Activated CD8-positive, alpha-beta memory T cell treated with anti-CD3 and anti-CD28 coated beads for 24 hours (primary cell): ENCODE results near the gene CLIP4.

ENCODE experiments used
- DNase-seq: peaks from one replicate; pipeline ENCODE4 v3.0.0-alpha.2; 2020

CLIP4 gene

DNA sequence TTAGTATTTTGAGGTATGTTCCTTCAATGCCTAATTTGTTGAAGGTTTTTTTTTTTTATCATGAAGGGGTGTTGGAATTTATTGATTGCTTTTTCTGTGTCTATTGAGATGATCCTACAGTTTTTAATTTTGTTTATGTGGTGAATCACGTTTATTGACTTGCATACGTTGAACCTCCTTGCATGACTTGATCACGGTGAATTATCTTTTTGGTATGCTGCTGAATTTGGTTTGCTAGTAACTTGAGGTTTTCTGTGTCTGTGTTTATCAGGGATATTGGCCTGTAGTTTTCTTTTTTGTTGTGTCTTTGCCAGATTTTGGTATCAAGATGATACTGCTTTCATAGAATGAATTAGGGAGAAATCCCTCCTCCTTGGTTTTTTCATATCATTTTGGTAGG, 23.9 kb downstream of the CLIP4 start:
- DNase-seq: no peak

DNA sequence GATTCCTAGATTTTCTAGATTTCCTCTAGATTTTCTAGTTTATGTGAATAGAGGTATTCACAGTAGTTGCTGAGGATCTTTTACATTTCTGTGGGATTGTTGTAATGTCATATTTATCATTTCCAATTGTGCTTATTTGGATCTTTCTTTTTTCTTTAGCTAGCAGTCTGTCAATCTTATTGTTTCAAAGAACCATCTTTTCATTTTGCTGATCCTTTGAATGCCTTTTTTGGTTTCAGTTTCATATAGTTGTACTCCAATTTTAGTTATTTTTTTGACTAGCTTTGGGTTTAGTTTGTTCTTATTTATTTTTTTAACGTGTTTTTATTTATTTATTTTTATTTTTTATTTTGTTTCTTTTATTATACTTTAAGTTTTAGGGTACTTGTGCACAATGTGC, 24.5 kb downstream of the CLIP4 start:
- no peak for DNase-seq

DNA sequence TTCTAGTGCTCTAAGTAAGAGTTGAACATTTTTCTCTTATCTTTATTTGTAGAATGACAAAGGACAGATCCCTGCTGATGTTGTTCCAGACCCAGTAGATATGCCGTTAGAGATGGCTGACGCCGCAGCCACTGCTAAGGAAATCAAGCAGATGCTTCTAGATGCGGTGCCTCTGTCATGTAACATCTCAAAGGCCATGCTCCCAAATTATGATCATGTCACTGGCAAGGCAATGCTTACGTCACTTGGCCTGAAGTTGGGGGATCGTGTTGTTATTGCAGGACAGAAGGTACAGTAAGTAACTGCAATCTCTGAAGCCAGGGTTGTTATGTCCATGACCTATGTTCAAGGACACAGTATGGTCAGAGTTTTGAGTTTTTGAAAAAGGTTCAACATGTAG, 28.4 kb downstream of the CLIP4 start:
- DNase-seq: no peak

DNA sequence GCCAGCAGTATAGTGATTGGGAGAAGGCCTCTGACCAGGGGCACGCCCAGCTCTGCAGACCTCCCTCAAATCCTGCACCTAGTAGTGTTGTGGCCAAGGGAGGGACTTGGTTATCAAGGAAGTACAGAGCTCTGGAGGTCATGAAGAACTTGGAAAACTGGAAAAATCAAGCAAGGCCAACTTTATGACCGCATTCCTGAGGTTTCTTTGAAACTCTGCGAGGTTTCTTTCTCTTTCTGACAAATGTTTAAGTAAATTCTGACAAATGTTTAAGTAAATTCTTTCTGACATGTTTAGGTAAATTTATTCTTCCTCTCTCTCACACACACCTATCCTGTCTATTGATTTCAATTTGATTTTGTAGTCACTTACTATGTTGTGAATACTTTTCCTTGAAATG, 31.0 kb downstream of the CLIP4 start:
- no peak for DNase-seq

DNA sequence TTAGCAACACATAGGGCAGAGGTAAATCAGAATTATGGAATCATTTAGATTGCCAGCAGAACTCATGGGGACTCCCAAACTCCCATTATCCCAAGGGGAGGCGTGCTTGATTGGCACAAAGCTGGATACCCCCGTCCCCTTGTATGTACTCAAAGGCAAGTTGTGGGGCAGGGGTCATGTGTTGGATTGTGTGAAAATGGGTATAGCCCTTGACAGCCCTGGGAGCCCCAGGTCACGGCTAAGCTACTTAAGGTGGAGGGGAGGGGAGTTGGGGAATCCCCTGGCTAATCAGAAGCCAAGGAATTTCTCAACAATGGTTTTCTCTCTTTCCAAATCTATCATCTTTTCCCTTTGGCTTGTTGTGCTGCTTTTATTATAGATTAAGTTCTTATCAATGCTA, 32.7 kb downstream of the CLIP4 start:
- no peak for DNase-seq

DNA sequence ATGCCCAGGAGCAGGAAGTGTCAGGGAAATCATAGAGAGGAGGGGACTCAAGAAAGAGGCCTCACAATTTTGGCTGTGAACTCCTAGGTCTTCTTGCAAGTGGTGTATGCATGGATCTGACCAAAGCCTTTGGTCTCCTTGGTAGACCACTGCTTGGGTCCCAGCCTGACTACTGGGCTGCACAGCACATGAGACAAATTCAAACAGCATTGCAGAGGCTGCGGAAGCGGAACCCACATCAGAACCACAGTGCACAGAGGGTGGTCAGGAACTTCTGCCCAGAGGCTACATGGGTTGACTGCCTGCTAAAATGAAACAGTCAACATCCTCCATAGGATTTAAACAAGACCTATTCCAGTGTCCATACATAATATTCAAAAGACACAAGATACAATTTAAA, 39.4 kb downstream of the CLIP4 start:
- no peak for DNase-seq

DNA sequence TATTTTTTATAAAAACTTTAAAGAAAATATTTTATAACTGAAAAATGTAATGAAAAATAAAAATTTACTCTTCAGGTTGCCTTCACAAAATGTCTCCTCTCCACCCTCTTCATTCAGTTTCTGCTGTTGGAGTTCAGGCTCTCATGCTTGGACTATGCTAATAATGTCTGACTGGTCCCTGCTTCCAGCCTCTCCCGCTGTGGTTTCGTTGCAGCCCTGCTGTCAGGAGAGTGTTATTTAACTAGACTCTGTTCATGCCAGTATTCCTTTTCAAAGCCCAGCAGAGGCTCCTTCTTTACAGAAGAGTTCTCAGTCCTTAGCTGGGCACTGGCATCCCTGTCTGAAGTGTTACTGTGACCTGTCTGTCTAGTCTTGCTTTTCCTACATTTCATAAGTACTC, 40.4 kb downstream of the CLIP4 start:
- no peak for DNase-seq

DNA sequence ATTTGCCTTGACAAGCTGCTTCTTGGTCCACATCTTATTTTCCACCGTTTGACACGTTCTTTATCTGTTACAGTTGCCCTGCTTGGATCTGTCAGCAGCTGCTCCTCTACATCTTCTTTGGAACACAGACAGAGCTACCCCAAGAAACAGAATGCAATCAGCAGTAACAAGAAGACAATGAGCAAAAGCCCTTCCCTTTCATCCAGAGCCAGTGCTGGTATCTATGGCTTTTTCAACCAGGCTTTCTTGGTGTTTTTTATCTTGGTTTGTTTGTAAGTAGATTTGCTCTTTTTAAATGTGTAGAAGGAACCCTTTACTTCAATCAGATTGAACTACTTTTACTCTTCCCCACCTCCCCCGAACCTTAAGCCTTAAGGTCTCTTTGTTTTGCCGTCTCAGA, 41.9 kb downstream of the CLIP4 start:
- DNase-seq: no peak

DNA sequence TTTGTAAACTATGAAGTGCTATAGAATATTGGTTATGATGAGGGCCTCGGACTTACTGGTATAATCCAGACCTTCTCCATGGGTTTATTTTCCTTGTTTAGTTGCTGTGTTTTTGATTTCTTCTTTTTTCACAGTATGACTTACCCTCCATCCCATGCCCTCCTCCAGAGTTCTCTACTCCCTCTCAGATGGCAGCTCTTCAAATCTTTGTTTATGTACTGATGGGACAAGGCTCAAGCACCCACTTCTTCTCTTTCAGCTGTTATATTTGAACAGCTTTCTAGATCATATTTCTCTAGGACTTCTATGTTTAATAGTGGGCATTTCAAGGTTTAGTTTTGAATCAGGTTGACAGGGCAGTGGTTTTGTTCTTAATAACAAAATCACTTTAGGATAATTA, 43.9 kb downstream of the CLIP4 start:
- DNase-seq: no peak

DNA sequence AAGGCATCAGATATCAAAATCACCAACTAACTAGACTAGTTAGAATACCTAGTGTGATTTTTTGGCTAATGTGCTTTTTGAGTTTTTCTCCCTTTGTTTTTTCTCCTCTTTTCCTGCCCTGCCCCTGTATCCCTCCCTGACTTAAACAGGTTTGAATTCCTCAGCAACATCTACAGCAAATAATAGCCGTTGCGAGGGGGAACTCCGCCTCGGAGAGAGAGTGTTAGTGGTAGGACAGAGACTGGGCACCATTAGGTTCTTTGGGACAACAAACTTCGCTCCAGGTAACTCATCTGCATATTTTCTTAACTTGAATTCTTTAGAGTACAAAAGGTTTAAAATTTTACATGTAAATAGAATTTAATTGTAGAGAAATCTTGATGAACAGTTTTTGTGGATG, 45.0 kb downstream of the CLIP4 start:
- no peak for DNase-seq

DNA sequence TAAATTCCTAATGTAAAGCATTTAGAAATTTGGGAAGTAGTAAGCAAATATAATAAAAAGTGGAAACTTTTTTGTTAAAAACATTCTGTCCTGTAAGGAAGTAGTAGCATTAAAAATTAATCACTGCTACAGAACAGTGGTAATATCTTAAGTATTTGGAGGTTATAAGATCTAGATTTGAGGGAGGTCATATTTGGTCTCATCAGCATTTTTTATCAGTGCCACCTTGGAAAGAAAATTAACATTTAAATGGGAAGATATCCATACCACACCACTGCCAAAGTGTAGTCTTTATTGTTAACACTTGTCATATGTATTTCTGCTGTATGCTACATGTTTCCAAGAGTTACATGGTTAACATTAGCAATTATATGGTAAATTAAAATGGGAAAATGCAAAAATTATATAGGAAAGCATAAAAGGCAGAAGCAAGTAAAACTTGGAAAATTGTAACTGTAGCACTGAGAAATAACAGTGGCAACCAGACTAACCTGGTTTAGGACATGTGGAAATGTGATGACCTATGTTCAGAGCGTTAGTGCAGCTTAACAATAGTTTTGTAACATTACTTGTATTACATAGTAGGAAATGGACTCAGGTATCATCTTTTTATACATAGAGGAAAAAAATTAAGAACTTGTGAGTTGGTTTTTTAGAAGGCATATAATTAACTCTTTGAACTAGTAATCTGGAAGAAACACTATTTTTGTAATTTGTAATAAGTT, 47.2 kb downstream of the CLIP4 start:
- DNase-seq: no peak

DNA sequence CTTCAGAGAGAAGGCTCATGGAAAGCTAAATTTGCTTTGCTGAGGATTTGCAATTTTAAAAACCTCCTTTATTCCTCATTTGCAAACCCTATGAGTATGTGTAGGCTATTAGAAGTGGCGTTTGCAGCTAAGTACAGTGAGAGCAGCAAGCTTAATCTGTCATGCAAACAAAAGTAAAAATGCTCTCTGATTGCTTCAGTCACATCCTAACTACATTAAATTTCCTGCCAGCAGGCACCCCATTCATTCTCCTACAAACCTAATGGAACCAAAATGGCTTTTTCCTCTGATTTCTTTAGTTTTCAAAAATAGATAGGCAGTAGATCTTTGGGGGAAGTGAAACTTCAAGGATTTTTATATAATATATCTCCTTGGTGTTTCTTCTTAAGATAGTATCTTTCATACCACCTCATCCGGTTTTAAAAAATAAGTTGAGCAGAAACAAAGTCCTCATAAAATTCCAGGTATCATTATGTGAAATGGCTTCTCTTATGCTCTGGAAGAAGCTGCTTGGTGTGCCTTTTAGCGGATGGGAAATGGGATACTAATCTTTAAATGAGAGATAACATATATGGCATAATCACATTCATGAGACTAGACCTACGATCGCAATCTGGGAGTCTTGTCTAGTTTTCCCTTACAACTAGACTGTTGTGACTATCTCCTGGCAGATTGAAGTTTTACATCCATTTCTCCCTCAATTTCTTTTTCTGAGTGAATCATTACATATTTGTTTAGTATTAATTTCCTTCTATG, 49.1 kb downstream of the CLIP4 start:
- DNase-seq: no peak

DNA sequence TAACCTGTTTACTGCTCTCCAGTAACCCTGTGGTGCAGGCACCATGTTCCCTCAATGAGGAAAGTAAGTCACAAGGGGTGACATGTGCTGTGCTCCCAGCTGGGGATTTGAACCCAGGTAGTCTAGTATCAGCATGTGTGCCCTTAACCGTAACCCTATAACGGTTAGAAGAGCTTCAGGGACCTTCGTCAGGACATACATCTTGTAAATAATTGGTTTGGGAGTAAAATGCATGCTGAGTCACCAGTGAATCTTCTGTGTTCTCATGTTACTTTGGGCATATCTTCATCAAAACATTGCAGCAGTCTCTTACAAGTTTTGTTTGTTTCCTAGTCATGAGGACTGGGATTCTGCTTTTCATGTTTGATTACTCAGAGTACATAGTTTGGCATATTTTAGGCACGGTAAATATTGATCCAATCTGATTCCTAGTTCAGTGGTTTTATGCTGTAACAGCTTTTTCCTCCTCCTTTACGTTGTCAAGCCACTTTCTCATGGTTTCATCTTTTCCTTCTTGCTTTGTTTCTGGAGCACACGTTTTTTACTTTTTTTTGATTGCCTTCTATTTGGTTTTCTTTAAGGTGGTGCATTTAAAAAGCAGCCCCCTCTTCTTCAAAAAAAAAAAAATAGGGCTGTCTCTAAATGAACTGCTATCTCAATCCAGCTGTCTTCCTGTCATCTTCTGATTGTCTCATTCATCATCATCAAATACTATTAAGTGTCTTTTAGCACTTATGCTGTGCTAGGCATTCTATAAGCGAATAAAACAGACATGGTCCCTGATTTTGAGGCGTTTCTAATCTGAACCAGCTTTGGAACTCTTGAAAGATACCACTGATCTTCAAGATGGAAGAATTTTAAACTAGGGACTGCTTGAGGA, 50.4 kb downstream of the CLIP4 start:
- no peak for DNase-seq

DNA sequence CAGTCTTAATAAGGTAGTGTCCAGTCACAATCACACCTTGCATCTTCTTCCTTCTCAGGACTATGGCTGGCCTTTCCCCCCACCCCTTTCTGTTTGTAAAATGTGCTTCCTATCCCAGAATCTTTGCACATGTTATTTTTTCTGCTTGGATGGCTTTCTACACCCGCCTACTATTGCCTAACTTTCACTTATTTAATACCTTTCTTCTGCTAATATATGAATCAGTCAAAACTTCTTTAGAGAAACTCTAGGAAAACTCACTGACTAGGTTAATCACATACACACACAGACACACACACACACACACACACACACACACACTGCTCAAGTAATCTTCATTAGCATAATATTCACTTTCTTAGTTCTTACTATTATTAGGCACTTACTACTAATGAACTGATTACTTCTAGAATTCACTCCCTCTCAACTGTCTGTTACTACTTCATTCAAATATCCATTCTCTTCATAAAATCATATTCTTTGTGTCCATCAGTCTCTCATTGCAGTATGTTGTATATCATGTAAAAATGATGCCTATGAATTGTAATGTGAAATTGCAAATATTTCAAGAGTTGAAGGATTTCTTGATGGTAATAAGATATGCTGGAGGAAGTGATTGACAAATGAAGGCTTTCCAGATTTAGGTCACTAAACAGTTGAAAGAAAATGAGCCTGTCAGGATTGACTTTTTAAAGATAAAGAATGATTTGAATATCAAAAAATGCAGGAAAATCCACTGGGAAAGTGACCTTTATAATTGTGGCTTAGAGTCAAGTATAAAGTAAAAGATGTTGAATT, 51.2 kb downstream of the CLIP4 start:
- DNase-seq: no peak

DNA sequence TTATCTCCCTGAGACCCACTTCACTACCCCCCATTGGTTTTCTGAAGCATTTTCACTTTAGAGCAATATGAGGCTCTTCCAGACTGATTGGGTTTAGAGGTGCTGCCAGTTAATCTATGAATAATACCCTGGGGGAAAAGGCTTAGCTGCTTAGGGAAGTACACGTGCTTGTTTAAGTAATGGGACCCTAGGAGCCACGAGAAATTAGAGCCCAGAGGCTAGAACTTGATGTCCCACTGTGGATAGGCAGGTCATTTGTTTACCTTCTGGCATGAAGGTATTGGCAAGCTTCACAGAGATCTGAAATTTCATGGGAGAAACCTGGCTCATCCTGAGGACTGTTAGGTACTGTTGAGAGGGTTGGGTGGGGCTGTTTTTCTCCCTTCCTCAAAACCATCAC, 59.7 kb downstream of the CLIP4 start:
- no peak for DNase-seq

DNA sequence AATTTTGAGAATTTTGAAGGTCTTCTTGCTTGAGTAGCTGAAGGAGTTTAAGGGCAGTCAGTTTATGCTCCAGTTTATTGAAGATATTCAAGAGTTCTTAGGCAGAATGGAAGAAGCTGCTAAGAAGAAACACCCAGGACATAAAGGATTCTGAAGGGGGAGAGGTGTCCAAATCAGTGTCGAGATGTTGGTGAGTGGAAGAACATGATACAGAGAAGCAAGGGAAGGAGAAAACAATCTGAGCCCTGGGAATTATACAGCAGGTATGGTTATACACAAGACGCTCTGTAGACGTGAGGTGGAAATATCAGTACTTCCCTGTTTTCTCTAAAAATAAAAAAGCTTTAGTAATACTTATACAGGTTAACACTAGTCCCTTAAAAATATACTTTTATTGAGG, 60.1 kb downstream of the CLIP4 start:
- DNase-seq: no peak

DNA sequence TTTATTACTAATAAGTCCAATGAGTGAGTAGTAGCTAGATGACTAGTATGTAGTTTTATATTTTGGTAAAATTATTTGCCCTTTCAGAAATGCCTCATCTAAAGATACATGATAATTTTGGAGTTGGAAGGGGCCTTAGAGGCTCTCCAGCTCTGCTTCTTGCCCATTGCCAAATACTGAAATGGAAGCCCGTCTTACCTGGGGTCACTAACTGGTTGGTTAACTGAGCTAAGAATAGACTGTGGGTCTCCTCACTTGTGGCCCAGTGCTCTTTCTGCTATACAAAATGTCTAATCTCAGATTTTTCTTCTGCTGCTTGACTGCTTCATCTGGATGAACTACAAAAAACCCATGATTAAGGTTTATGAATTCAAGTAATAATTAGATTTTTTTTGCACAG, 67.1 kb downstream of the CLIP4 start:
- DNase-seq: no peak

DNA sequence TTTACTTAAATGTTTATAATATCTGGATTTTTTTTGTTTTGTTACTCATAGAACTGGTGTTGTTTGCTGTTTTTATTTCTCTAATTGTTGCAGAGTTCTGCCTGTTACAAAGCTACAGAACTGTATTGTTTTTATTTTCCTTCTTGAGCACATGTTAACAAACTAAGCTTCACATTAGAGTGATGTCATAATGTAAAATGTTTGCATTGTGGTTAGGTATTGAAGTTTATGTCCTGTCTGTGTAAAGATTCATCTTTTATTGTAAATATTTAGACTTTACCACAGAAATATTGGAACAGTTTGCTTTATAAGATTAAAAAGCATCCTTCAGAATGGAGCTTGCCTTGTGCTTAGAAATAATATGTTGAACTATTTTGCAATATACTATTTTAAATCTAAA, 67.7 kb downstream of the CLIP4 start:
- DNase-seq: no peak

DNA sequence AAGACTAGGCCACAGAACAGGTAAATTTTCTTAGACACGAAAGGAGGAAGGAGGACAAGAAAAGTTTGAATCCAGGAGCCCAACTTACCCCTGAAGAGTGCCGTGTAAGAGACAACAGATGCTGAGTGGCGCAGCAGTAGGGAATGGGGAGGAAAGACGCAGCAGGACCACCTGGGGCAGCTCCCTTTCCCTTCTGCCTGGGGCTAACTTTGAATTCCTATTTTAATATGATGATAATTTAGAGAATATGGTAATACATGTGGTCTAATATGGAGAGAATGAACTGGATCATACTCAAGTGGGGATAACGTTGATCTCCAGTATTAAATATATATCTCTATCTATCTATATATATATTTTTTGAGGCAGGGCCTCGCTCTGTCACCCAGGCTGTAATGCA, 69.3 kb downstream of the CLIP4 start:
- DNase-seq: no peak

DNA sequence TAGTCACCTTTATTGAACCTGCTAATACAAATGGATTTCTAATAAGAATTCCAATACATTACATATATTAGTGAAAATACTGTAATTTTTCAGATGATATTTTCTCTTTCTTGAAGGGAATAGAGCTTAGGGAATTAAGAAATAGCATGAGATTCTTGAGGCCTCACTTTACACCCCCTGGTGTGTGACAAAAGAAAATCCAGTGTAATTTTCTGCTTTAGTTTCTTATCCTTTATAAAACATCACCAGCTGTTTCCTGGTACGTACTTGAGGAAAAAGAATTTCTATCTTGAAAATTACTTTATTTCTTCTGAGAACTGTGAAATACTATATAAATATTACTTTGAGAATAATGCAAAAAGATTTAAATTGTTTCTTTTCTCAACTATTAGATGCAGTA, 71.6 kb downstream of the CLIP4 start:
- no peak for DNase-seq

DNA sequence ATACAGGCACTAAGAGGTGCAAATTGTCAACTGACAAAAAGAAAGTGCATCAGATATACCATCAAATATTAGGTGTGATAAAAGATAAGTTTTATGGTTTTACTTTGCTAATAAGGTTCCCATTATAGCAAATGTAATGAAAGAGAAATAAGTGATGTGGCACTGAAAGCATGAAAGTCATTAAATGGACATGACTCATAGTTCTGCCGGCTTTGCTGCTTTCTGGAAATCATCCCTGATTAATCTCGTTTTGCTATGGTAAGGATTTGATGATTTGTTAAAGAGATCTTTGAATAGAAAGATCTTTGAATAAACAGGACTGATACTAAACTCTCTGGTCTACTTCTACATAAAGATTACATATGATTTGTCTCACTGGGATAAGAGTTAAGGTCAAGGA, 72.7 kb downstream of the CLIP4 start:
- no peak for DNase-seq

DNA sequence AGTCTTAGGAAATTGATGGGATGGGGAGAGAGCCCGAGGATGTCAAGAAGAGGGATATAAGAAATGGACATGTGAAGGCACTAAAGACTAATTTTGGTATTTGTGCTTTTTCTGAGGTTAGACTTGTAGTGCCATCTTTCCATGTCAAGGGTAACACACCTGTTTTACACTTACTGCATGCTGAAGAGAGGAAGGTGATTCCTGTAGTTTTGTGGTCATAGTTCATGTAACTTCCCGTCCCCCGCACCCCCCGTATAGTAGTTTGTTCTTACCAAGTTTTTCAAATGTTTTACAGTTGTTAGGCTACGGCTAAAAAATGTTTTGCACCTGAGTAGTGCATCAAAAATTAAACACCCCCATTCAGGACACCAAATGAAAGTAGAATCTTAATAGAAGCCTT, 73.8 kb downstream of the CLIP4 start:
- no peak for DNase-seq

DNA sequence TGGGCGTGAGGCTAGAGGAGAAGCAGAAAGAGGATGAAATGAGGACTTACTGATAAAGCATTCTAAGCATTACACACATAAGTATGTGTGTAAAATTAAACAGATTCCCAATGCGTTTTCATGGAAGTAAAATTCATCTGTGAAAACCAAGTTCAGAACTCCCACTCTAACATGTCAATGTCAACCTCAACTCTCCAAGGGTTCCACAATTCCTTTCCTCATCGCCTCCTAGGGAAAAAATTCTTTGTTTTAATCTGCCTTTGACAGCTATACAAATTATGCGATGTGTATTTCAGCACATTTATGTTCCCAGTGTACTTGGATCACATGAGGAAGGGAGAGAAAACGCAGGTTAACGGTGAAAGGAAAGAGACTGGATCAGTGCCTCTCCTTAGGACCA, 76.6 kb downstream of the CLIP4 start:
- no peak for DNase-seq
